ENCODE data around the gene EVA1A.

DNA sequence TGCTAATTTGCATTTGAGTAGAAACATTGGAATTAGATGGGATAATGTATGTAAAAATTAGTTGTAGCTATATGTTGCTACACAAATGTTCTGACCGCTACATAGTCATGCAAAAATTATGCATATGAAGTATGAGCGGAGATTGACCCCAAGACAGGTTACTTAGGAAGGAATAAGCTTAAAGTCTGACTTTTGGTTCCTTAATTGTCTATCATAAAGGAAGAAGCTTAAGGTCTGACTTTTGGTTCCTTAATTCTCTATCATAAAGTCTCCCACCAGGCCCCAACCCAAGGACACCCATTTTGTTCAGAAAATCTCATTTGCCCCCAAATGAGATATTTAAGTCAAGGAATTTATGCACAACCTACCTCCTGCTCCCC lies 106.5 kb downstream of the EVA1A start:
- TF ChIP-seq, protein P1, sequence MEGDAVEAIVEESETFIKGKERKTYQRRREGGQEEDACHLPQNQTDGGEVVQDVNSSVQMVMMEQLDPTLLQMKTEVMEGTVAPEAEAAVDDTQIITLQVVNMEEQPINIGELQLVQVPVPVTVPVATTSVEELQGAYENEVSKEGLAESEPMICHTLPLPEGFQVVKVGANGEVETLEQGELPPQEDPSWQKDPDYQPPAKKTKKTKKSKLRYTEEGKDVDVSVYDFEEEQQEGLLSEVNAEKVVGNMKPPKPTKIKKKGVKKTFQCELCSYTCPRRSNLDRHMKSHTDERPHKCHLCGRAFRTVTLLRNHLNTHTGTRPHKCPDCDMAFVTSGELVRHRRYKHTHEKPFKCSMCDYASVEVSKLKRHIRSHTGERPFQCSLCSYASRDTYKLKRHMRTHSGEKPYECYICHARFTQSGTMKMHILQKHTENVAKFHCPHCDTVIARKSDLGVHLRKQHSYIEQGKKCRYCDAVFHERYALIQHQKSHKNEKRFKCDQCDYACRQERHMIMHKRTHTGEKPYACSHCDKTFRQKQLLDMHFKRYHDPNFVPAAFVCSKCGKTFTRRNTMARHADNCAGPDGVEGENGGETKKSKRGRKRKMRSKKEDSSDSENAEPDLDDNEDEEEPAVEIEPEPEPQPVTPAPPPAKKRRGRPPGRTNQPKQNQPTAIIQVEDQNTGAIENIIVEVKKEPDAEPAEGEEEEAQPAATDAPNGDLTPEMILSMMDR (IDR thresholded peaks at IDR 0.05; ENCODE audit: low read depth, low read length, missing input control), result no peak
- TF ChIP-seq EGR1 (IDR thresholded peaks at IDR 0.05; ENCODE audit: low read depth in 2 of 2), result no peak
